ENCODE results near the gene KCTD4. TPM values are rescaled to one million over a fixed set of nuclear protein-coding genes. Genes with fewer than 3 reads are reported as not detected.

Gene KCTD4
- total and polyA plus RNA-seq, 2 donors (not counting 3 experiments of a cell fraction or from before 2014, with no cell fraction given) = not detected

DNA sequence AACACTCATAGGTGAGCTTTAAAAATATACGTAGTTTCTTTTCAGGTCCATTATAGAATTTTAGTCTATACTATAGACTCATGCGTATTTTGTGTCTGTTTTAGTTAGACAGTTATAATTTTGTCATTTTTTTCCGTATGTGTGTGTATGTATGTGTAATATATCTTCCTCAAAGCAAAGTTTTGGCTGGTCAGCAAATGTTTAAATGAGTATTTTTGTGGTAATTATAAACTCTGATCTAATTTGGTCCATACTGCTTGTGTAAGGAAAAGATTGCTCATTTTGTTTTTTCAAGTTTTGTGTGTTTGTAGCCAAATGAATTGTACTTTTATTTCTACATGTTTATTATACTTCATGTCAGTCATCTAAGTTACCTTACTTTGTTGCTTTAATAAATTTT, 20.5 kb downstream of the KCTD4 start:
- peaks cover 14% of the 10 kb centered on the region for H3K79me2 ChIP-seq (ENCODE audit: control insufficient read depth, insufficient read depth, low read length)
- ChIA-PET CTCF (no interaction called here), POLR2A (no interaction called here)
- no peak overlapping the region for H2AFZ ChIP-seq (ENCODE audit: low read depth, low read length)
- no peak for DNase-seq (ENCODE audit: low read depth, low spot score)
- H3K9me1 ChIP-seq (replicated peaks; ENCODE audit: control insufficient read depth, extremely low read depth, insufficient read depth, low read length) = peaks cover 3% of the 10 kb centered on the region
- no TSS peak for BruUV-seq (replicated peaks)
- dilution Hi-C loops (cut with MboI; ENCODE audit: extremely low pct_ligation_motif_present, low sequenced_read_pairs) = no loop called here
- FAIRE-seq = no peak
- H4K20me1 ChIP-seq (replicated peaks; ENCODE audit: control insufficient read depth, extremely low read depth, insufficient read depth, low read length) = no peaks in the 10 kb centered on the region
- H3K27me3 ChIP-seq (ENCODE audit: control insufficient read depth in 2 of 2, insufficient read depth in 2 of 2, low read length in 2 of 2) = no peaks in the 10 kb centered on the region
- no peaks in the 10 kb centered on the region for H3K9me3 ChIP-seq (replicated peaks; ENCODE audit: control insufficient read depth, insufficient read depth, low read length)
- H3K36me3 ChIP-seq (ENCODE audit: control insufficient read depth in 2 of 2, extremely low read depth in 1 of 2, insufficient read depth in 2 of 2, low read length in 2 of 2) = no peaks in the 10 kb centered on the region
- H3K9ac ChIP-seq (replicated peaks; ENCODE audit: extremely low read depth, insufficient read depth, low read length) = no peak overlapping the region
- intact Hi-C loops (cut with micrococcal nuclease) = no loop called here
- no peaks in the 10 kb centered on the region for H3K4me1 ChIP-seq (ENCODE audit: control insufficient read depth, extremely low read depth, insufficient read depth, low read length)
- H3K4me3 ChIP-seq (replicated peaks in 1 of 3; ENCODE audit: insufficient read depth in 1 of 3, low read depth in 1 of 3, low read length in 3 of 3) = no peak overlapping the region
- TF ChIP-seq MYC (IDR thresholded peaks at IDR 0.05; ENCODE audit: low read depth, low read length) (no peak), JUN (IDR thresholded peaks at IDR 0.05; ENCODE audit: borderline replicate concordance, insufficient read depth, insufficient read length, low read depth) (no peak), POLR2A (IDR thresholded peaks at IDR 0.05; ENCODE audit: low read depth, low read length) (no peak), POLR2AphosphoS5 (IDR thresholded peaks at IDR 0.05; ENCODE audit: insufficient read depth, low read depth, low read length) (no peak), FOS (IDR thresholded peaks at IDR 0.05; ENCODE audit: borderline replicate concordance, insufficient read depth, low read length) (no peak)
- TF ChIP-seq, protein P1, sequence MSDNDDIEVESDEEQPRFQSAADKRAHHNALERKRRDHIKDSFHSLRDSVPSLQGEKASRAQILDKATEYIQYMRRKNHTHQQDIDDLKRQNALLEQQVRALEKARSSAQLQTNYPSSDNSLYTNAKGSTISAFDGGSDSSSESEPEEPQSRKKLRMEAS (IDR thresholded peaks at IDR 0.05; ENCODE audit: insufficient read depth, insufficient read length) = no peak
- TF ChIP-seq, protein P2, sequence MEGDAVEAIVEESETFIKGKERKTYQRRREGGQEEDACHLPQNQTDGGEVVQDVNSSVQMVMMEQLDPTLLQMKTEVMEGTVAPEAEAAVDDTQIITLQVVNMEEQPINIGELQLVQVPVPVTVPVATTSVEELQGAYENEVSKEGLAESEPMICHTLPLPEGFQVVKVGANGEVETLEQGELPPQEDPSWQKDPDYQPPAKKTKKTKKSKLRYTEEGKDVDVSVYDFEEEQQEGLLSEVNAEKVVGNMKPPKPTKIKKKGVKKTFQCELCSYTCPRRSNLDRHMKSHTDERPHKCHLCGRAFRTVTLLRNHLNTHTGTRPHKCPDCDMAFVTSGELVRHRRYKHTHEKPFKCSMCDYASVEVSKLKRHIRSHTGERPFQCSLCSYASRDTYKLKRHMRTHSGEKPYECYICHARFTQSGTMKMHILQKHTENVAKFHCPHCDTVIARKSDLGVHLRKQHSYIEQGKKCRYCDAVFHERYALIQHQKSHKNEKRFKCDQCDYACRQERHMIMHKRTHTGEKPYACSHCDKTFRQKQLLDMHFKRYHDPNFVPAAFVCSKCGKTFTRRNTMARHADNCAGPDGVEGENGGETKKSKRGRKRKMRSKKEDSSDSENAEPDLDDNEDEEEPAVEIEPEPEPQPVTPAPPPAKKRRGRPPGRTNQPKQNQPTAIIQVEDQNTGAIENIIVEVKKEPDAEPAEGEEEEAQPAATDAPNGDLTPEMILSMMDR (IDR thresholded peaks at IDR 0.05; ENCODE audit: extremely low read depth in 1 of 2, insufficient read depth in 1 of 2, low read depth in 1 of 2, low read length in 2 of 2) = no peak
- H3K27ac ChIP-seq (ENCODE audit: insufficient read depth, low read depth, low read length) = no peak overlapping the region
- no peak overlapping the region for H3K4me2 ChIP-seq (ENCODE audit: insufficient read depth, low read length)
